ENCODE data around the gene PPM1A.
"Not testable (repeated sequence)": the region's sequence is repeated elsewhere in the genome, so short reads cannot be mapped to it uniquely, and the experiment has no call there.

Gene PPM1A

DNA sequence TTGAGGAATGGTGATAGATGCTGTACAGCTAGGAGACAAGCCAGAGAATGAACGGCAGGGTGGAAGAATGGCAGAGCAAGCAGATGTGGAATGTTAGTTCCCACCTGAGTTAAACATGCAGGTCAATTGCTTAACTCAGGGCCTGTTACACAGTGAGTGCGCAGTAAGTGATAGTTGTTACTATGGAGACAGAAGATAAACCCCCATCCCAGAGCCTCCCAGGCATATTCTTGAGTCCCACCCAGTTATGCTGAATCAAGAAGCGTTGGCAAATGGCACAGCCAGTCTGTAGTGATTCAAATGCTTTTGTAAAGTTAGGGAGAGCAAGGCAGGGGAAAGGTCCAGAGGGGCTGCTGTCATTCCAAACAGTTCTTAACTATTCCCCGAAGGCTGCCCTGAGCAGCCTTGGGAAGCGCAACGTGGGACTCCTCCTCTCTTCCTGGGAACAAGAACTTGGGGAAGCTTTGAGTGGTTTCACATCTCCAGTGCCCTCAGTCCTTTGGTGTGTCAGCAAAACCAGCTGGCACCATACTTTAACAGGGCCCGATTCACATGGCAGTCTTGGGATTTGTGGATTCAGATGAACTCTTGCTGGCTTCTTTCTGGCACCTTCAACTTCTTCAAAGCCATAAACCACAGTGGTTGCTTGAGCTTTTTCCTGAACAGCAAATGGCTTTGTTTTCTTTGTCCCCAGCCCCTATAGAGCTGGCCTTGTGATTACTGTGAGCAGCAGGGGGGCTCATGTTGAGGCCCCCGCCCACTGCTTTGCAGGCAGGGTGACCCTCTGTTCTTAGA, 66.4 kb downstream of the PPM1A start:
- DNase-seq (no peak), ATAC-seq (ENCODE audit: insufficient read depth, low read depth) (no peak)
- H3K27ac ChIP-seq (ENCODE audit: low read length): no peak overlapping the region
- TF ChIP-seq EZH2 (IDR thresholded peaks at IDR 0.05; ENCODE audit: borderline replicate concordance, low read depth, low read length, severe bottlenecking): no peak
- TF ChIP-seq, protein P1, sequence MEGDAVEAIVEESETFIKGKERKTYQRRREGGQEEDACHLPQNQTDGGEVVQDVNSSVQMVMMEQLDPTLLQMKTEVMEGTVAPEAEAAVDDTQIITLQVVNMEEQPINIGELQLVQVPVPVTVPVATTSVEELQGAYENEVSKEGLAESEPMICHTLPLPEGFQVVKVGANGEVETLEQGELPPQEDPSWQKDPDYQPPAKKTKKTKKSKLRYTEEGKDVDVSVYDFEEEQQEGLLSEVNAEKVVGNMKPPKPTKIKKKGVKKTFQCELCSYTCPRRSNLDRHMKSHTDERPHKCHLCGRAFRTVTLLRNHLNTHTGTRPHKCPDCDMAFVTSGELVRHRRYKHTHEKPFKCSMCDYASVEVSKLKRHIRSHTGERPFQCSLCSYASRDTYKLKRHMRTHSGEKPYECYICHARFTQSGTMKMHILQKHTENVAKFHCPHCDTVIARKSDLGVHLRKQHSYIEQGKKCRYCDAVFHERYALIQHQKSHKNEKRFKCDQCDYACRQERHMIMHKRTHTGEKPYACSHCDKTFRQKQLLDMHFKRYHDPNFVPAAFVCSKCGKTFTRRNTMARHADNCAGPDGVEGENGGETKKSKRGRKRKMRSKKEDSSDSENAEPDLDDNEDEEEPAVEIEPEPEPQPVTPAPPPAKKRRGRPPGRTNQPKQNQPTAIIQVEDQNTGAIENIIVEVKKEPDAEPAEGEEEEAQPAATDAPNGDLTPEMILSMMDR (IDR thresholded peaks at IDR 0.05; ENCODE audit: borderline replicate concordance, extremely low read depth, low read length, poor library complexity, severe bottlenecking): no peak
- no peaks in the 10 kb centered on the region for H3K9me3 ChIP-seq (ENCODE audit: insufficient read depth, low read length, severe bottlenecking)
- no peaks in the 10 kb centered on the region for H3K36me3 ChIP-seq (ENCODE audit: insufficient read depth, low read length)
- H3K27me3 ChIP-seq (ENCODE audit: insufficient read depth, low read length, poor library complexity): no peaks in the 10 kb centered on the region
- no peaks in the 10 kb centered on the region for H3K79me2 ChIP-seq (ENCODE audit: insufficient read depth, low read length)
- H4K20me1 ChIP-seq (ENCODE audit: insufficient read depth, low read length): no peaks in the 10 kb centered on the region
- H3K4me1 ChIP-seq (ENCODE audit: insufficient read depth, low read length): no peaks in the 10 kb centered on the region
- H2AFZ ChIP-seq (ENCODE audit: low read depth, low read length): no peak overlapping the region
- H3K9ac ChIP-seq (ENCODE audit: low read depth, low read length): no peak overlapping the region
- H3K4me2 ChIP-seq (ENCODE audit: insufficient read depth, low read length): no peak overlapping the region
- H3K4me3 ChIP-seq (ENCODE audit: low read depth in 1 of 2, low read length in 2 of 2): no peak overlapping the region

DNA sequence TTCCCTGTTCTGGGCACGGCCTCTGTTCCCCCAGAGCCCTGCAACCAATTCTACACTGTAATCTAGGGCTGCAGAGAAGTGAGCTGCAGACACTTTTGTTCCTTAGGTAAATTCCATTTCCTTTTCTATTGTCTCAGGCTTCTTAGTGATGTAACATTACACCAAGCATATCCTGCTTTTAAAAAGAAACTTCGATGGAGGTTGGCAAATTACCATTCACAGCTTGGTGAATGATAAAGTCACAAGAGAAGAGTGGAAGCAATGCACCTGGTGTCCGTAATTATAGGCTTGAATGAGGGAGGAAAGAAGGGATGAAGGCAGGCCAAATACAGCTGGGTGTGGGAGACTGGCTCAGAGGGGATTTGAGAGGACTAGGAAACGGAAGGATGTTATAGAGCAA, 68.6 kb downstream of the PPM1A start:
- H3K4me1 ChIP-seq (ENCODE audit: insufficient read depth, low read length): no peaks in the 10 kb centered on the region
- H4K20me1 ChIP-seq (ENCODE audit: insufficient read depth, low read length): no peaks in the 10 kb centered on the region
- no peak for TF ChIP-seq EZH2 (IDR thresholded peaks at IDR 0.05; ENCODE audit: borderline replicate concordance, low read depth, low read length, severe bottlenecking)
- TF ChIP-seq, protein P1 (IDR thresholded peaks at IDR 0.05; ENCODE audit: borderline replicate concordance, extremely low read depth, low read length, poor library complexity, severe bottlenecking): no peak
- H3K27ac ChIP-seq (ENCODE audit: low read length): no peak overlapping the region
- no peak overlapping the region for H3K9ac ChIP-seq (ENCODE audit: low read depth, low read length)
- no peak for ATAC-seq (ENCODE audit: insufficient read depth, low read depth)
- no peaks in the 10 kb centered on the region for H3K9me3 ChIP-seq (ENCODE audit: insufficient read depth, low read length, severe bottlenecking)
- DNase-seq: no peak
- no peaks in the 10 kb centered on the region for H3K27me3 ChIP-seq (ENCODE audit: insufficient read depth, low read length, poor library complexity)
- no peak overlapping the region for H2AFZ ChIP-seq (ENCODE audit: low read depth, low read length)
- no peaks in the 10 kb centered on the region for H3K79me2 ChIP-seq (ENCODE audit: insufficient read depth, low read length)
- no peaks in the 10 kb centered on the region for H3K36me3 ChIP-seq (ENCODE audit: insufficient read depth, low read length)
- H3K4me3 ChIP-seq (ENCODE audit: low read depth in 1 of 2, low read length in 2 of 2): no peak overlapping the region
- H3K4me2 ChIP-seq (ENCODE audit: insufficient read depth, low read length): no peak overlapping the region

DNA sequence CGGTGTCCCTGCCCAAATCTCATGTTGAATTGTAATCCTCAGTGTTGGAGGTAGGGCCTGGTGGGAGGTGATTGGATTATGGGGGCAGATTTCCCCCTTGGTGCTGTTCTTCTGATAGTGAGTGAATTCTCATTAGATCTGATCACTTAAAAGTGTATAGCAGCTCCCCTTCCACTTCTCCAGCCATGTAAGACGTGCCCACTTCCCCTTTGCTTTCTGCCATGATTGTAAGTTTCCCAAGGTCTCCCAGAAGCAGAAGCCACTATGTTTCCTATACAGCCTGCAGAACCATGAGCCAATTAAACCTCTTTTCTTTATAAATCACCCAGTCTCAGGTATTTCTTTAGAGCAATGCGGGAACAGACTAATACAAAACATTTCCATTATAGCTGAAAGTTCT, 71.8 kb downstream of the PPM1A start:
- not testable (repeated sequence) for ATAC-seq (ENCODE audit: insufficient read depth, low read depth); H2AFZ ChIP-seq (ENCODE audit: low read depth, low read length); H3K9me3 ChIP-seq (ENCODE audit: insufficient read depth, low read length, severe bottlenecking); H3K4me2 ChIP-seq (ENCODE audit: insufficient read depth, low read length); H3K27ac ChIP-seq (ENCODE audit: low read length); H3K4me1 ChIP-seq (ENCODE audit: insufficient read depth, low read length); H3K36me3 ChIP-seq (ENCODE audit: insufficient read depth, low read length); DNase-seq; H3K27me3 ChIP-seq (ENCODE audit: insufficient read depth, low read length, poor library complexity); H3K4me3 ChIP-seq (ENCODE audit: low read depth in 1 of 2, low read length in 2 of 2); H4K20me1 ChIP-seq (ENCODE audit: insufficient read depth, low read length); H3K79me2 ChIP-seq (ENCODE audit: insufficient read depth, low read length); H3K9ac ChIP-seq (ENCODE audit: low read depth, low read length)

DNA sequence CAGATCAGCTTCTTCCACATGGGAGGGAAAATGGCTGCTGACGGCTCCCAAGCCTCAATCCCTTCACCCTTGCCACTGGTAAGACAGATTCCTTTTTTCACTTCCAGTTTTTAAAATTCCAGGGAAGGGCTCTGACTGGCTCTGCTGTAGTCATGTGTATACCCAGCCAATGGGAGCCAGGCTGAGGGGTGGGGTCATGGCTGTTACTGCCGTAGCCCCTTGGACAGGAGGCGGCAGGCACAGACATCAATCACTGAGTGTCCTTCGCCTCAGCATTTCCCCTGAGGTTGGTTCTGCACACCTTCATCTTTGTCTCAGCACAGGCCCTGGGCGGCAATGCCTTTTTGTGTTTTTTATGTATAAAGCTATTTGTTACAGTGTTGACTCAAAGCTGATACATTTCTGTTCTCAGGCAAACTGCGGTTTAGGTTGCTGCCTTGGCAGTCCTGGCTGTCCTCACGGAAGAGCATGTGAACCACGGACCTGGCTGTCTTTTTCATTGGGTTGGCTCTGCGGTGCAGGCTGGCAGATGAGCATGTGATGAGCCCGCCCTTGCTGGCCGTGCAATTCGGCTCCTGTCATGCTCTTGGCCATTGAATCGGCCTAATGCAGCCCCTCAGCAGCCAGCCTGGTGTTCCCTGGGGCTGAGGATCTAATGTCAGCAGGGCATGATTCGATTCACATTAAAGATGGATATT, 74.3 kb downstream of the PPM1A start:
- DNase-seq (no peak), ATAC-seq (ENCODE audit: insufficient read depth, low read depth) (no peak)
- H3K9ac ChIP-seq (ENCODE audit: low read depth, low read length): no peak overlapping the region
- H3K79me2 ChIP-seq (ENCODE audit: insufficient read depth, low read length): no peaks in the 10 kb centered on the region
- H3K4me1 ChIP-seq (ENCODE audit: insufficient read depth, low read length): no peaks in the 10 kb centered on the region
- H3K36me3 ChIP-seq (ENCODE audit: insufficient read depth, low read length): no peaks in the 10 kb centered on the region
- H3K4me2 ChIP-seq (ENCODE audit: insufficient read depth, low read length): no peak overlapping the region
- H3K4me3 ChIP-seq (ENCODE audit: low read depth in 1 of 2, low read length in 2 of 2): no peak overlapping the region
- no peaks in the 10 kb centered on the region for H4K20me1 ChIP-seq (ENCODE audit: insufficient read depth, low read length)
- TF ChIP-seq, protein P1 (IDR thresholded peaks at IDR 0.05; ENCODE audit: borderline replicate concordance, extremely low read depth, low read length, poor library complexity, severe bottlenecking): no peak
- no peak for TF ChIP-seq EZH2 (IDR thresholded peaks at IDR 0.05; ENCODE audit: borderline replicate concordance, low read depth, low read length, severe bottlenecking)
- no peaks in the 10 kb centered on the region for H3K27me3 ChIP-seq (ENCODE audit: insufficient read depth, low read length, poor library complexity)
- no peaks in the 10 kb centered on the region for H3K9me3 ChIP-seq (ENCODE audit: insufficient read depth, low read length, severe bottlenecking)
- no peak overlapping the region for H2AFZ ChIP-seq (ENCODE audit: low read depth, low read length)
- H3K27ac ChIP-seq (ENCODE audit: low read length): no peak overlapping the region

All from DND-41 (cell line).